ENCODE measurements around the gene TSSC4.

TSSC4 gene

DNA sequence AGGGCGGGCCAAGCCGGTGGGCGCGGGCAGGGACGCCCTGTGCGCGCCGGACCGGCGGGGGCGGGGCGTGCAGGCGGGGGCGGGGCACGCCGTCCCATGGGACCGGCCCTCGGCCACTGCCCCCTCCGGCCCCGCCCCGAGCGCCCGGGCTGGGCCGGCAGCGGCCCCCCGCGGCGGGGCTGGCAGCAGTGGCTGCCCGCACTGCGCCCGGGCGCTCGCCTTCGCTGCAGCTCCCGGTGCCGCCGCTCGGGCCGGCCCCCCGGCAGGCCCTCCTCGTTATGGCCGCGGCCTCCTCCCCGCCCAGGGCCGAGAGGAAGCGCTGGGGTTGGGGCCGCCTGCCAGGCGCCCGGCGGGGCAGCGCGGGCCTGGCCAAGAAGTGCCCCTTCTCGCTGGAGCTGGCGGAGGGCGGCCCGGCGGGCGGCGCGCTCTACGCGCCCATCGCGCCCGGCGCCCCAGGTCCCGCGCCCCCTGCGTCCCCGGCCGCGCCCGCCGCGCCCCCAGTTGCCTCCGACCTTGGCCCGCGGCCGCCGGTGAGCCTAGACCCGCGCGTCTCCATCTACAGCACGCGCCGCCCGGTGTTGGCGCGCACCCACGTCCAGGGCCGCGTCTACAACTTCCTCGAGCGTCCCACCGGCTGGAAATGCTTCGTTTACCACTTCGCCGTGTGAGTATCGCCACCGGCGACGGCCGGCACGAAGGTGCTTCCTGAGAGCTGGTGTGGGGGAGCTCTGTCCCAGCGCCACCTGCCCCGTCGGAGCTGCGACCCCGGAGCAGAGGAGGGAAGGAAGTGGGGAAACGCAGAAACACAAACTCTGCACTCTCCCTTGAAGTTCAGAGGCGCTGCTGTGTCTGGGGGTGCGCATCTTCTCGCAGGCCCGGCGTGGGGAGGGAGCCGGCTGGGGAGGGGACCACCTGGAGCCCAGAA is 44.5 kb downstream of the TSSC4 start, which contains the start of gene KCNQ1:
Gene KCNQ1, plus strand, starts transcription at position 188 of the 925 bp plus-strand sequence. Its CDS starts 91 bp downstream, at position 279.
- DNase-seq (ENCODE audit: insufficient read length, low spot score) (no peak), FAIRE-seq (no peak)
- TF ChIP-seq, protein P1, sequence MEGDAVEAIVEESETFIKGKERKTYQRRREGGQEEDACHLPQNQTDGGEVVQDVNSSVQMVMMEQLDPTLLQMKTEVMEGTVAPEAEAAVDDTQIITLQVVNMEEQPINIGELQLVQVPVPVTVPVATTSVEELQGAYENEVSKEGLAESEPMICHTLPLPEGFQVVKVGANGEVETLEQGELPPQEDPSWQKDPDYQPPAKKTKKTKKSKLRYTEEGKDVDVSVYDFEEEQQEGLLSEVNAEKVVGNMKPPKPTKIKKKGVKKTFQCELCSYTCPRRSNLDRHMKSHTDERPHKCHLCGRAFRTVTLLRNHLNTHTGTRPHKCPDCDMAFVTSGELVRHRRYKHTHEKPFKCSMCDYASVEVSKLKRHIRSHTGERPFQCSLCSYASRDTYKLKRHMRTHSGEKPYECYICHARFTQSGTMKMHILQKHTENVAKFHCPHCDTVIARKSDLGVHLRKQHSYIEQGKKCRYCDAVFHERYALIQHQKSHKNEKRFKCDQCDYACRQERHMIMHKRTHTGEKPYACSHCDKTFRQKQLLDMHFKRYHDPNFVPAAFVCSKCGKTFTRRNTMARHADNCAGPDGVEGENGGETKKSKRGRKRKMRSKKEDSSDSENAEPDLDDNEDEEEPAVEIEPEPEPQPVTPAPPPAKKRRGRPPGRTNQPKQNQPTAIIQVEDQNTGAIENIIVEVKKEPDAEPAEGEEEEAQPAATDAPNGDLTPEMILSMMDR (IDR thresholded peaks at IDR 0.05; ENCODE audit: insufficient read depth, missing control alignments), result no peak

DNA sequence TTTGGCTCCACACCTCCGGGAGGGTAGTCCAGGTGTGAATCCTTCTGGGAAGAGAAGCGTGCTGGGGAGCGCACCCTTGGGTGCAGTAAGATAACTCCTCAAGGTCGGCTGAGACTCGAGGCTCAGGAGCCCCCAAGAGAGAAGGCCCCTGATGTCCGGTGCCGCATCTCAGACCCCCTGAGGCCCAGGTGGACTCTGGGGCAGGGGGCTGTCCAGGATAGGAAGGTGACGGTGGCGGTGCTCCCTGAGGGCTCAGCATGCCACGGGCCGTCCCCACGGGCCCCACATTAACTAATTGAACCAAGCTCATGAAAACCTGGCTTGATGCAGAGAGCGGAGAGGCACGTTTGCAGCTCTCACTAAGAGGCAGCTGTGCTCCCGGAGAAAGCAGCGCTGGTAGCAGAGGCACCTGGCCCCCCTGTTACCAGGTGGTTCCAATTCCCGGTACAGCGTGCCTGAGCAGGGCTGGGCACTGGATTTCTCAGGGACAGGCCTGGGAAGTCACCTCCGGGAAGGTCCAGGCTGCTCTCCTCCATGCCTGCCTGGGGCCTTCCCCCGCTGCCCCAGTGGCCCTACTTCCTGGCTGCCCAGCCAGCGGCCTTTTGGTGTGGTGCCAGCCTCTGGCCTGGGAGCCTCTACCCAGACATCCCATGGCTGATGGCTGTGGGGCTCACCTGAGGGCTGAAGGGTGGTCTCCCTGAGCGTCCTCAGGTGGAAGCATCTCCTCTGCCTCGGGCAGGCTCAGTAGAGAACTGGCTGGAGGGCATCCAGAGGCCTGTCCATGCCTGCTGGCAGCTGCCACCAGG is 45.4 kb downstream of the TSSC4 start:
- DNase-seq (ENCODE audit: insufficient read length, low spot score), result no peak
- TF ChIP-seq, protein P1 (IDR thresholded peaks at IDR 0.05; ENCODE audit: insufficient read depth, missing control alignments), result no peak
- FAIRE-seq, result no peak

DNA sequence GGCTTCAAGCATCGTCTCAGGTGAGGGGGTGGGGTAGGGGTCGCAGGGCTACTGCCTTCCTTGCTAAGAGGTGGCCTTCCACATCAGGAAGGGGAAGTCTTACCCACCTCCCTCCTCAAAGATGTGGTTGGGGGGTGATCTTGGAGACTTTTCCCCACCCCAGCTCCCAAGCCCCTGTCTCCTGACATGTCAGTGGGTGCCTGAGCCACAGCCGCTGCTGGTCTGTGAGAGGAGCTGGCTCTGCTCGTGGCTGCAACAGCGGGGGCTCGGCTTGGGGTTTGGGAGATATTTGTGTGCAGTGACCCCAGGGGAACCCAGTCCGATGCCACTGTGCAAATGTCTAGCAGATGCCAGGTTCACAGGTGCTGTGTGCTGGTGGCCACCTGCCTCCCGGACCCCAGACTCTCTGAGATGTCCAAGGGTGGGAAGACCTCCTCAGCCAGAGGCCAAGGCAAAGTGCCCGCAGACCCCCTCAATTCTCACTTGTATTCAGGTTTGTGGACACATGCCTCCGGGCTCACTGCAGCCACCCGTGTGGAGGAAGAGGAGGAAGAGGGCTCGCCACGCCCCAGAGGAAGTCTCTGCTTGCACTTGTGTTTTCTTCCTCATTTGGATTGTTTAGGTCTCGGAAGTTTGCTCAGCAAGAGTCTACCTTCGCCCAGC is 46.2 kb downstream of the TSSC4 start:
- TF ChIP-seq, protein P1 (IDR thresholded peaks at IDR 0.05; ENCODE audit: insufficient read depth, missing control alignments), result no peak
- no peak for DNase-seq (ENCODE audit: insufficient read length, low spot score)
- FAIRE-seq, result no peak

DNA sequence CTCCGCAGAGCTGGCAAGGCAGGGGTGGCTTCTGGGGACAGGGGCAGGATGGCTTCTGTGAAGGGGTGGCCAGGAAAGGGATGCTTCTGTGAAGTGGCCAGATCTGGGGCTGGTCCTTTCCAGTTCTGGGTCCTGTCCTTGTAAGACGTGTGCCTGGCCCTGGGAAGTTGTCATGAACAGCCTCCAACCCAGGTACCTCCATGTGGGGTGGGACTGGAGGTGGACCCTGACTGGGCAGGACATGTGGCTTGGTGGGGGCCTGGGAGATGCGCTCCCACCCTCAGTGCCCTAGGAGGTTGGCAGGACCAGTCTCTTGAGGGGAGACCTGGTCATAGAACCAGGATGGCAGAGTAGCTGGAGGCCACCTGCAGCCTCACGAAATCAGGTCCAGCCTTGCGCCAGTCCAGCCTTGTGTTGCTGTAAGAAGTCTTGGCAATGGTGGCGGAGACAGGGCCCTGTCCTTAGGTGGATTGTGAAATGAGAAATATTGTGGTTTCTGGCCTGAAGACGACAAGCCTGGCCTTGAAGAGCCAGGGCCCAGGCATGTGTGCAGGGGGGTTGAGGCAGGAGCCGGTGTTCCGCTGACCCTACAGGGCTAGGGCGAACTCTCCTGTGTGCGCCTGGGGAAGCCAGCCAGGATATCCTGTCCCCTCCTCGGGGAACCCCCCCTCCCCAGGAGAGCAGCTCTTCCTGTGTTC is 46.9 kb downstream of the TSSC4 start:
- TF ChIP-seq, protein P1 (IDR thresholded peaks at IDR 0.05; ENCODE audit: insufficient read depth, missing control alignments), result no peak
- DNase-seq (ENCODE audit: insufficient read length, low spot score), result no peak
- no peak for FAIRE-seq

DNA sequence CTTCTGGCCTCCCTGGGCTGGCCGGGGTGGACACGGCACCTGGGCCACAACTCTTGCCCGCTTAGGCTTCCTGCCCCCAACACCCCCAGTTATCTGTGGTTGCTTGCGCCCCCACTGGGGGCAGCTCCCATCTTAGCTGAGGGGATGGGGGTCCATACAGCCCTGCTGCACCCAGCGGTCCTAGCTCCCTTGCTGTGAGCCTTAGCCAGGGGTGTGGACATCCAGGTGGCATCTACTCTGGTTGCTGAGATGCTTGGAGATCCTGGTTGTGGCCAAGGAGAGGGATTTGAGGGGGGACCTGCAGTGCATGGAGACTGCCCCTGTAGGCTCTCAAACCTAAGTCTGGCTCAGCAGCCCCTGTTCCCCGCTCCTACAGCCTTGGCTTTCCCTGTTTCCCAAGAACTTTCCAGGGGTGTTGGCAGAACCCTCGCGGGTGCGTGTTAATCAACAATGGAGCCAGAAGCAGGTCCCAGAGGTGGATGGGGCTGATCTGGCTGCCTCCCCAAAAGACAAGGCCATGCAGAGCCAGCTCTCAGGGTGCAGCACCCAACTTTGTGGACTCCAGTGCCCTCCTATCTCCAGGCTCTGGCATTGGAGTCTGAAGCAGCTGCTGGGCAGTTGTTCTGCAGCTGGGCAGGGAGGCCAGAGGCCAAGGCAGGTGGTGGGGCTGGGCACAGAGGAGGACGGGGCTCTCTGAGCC is 47.6 kb downstream of the TSSC4 start:
- TF ChIP-seq, protein P1 (IDR thresholded peaks at IDR 0.05; ENCODE audit: insufficient read depth, missing control alignments), result no peak
- FAIRE-seq, result no peak
- no peak for DNase-seq (ENCODE audit: insufficient read length, low spot score)

Data from D721Med (cell line).